Non-pigmented ciliary epithelial cell (primary cell): ENCODE measurements around the gene RGS5.

Source experiments
- DNase-seq: peaks from one replicate; pipeline ENCODE4 v3.0.0-alpha.2; 2010; ENCODE audit warnings: low read depth

The RGS5 gene

GRCh38 chr1:163182330-163182949, 20.3 kb downstream of the RGS5 start:
- no peak for DNase-seq

GRCh38 chr1:163178628-163179027, 24.1 kb downstream of the RGS5 start:
- DNase-seq = no peak

DNA sequence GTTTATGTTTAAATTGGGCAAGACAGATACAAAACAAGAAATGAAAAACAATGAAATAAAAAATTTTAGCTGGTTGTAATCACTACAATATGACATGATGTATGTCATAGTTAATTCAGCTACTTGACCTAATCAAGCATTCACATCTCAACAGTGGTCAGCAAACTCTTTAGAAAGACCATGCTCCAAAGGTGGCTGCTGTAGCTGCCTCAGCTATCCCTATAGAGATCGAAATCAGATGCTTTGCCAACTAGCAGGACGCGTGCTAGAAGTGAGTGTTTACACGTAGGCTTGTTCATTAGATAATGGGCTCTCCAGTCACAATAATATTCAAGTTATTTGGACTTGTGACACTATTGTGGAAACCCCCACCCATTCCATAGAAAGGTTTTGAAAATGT, 25.9 kb downstream of the RGS5 start:
- DNase-seq = no peak

GRCh38 chr1:163174524-163175437, 27.9 kb downstream of the RGS5 start:
- no peak for DNase-seq

DNA sequence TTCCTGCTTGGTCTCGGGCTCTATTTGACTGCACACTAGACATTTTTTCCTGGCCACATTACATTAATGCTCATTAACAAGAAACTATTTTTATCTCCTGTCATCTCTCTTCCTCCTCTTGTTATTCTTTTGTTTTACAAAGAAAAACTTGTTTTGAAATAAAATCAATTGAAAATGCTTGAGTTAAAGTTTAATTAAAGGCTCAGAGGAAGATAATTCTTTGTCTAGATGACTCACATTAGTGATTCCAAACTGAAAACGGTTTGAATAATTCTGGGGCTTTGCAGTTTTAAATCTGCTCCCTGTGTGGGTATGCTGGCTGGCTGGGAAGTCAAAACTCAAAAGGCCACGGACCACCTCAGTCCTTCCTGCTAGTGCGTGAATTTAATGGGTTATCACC, 29.6 kb downstream of the RGS5 start:
- DNase-seq = no peak

DNA sequence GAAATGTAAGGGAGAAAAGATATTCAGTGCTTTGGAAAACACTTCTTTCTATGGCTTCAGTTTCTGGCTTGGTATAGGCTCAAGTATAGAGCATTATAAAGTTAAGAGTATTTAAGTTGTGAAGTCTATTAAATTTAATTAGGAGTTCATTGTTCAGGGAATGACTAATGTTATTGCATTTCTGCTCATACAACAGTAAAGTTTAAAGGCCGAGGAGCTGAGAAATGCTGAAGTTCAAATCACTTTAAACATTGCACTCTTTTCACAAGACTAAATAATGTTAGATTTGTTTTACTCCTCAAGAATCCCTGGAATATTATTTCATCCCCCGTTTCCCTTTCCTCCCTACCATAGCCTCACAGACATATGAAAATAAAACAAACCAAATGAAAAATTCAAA, 30.1 kb downstream of the RGS5 start:
- DNase-seq = no peak

GRCh38 chr1:163171826-163172225, 30.9 kb downstream of the RGS5 start:
- no peak for DNase-seq

DNA sequence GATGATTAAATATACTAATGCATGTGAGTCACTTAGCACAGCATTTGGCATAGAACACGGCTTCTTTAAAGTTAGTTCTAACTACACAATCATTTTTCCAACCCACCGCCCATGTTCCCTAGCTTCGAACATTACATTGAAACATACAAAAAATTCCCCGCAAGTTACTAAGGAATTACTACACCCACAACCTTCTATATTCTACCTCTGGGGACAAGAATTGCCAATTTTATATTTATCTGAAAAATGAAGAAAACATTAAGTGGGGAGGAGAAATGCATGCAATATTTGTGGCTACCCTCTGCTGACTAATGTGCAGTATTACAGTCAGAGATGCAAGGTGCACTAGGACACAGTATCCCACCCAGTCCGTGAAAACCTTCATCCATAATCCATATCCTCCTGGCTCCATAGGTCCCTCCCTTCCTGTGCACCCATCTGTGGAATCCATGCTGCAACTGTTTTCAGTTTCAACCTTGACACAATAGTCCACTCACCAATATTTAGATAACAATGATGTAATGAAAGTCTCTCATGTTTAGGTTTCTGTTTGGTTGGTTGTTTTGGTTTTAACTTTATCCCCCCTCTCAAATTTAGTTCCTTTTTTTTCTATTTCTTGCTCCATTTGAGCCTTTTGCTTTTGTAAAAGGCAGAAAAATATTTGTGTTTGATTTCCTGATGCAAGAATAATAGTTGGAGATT, 31.6 kb downstream of the RGS5 start:
- no peak for DNase-seq

- no peak for DNase-seq
These were observed 32.4 kb downstream of the RGS5 start for GRCh38 chr1:163170331-163170730.

DNA sequence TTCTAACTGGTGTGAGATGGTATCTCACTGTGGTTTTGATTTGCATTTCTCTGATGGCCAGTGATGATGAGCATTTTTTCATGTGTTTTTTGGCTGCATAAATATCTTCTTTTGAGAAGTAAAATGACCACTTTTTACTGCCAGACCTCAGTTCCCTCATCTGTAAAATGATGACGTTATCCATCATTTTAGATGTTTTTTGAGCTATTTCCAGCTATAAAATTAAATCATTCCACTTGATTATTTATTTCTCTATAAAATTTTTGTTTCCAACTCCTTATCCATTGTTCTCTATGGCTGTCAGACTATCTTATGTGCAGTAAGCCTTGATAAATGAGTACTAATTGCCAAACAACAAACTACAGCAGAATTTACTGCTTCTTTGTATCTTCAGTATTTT, 33.2 kb downstream of the RGS5 start:
- no peak for DNase-seq

DNA sequence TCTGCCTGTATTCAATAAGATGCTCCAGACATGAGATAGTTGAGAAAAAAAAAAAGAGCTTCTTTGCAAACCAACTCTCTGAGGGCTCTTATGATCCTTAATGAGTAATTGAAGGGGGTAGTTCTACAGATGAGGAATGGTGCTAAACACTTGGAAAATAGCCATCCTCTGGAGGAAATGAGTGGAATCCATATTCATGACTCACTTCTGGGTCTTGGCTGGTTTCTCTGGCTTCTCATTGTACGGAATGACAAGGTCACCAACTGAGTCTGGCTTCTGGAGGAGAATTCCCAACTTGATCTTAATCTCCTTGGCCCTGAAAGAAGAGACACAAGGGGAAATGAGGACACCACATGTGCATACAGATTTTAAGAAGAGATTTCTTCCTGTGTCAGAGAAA, 34.7 kb downstream of the RGS5 start:
- peak; percentile 98 for DNase-seq

DNA sequence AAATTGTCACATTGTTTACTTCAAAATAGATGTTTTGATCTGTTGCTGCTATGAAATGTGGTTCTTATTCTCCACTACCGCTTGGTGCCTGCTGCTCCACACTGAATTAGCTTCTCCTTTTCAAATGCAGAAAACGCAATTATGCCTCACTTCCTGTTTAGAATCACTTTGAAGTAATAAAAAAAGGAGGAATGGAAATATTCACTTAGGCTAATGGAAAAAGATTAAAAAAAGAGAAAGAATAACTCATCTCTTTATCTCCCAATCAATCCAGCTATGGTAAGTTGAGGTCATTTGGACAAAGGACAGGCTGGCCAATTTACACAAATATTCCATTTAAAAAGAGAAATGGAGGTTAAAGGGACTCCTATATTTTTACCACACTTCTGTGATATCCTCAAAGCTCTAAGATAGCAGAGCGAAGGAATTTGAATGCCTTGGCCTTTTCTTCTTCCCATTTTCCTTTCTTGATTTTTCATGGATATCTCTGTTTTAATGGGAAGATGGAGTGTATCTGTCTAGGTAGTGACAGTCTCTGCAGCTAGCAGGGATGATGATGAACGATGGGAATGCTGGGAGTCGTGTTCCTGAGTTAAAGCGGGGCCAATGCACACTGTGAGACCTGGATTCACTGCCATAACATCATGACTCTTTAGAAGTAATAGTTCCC, 35.7 kb downstream of the RGS5 start:
- no peak for DNase-seq

- DNase-seq = no peak
These were observed 37.6 kb downstream of the RGS5 start for GRCh38 chr1:163165119-163165518.

- DNase-seq = peak; percentile 70
These were observed 38.7 kb downstream of the RGS5 start for GRCh38 chr1:163163881-163164582.

- no peak for DNase-seq
These were observed 39.6 kb downstream of the RGS5 start for GRCh38 chr1:163163163-163163562.

DNA sequence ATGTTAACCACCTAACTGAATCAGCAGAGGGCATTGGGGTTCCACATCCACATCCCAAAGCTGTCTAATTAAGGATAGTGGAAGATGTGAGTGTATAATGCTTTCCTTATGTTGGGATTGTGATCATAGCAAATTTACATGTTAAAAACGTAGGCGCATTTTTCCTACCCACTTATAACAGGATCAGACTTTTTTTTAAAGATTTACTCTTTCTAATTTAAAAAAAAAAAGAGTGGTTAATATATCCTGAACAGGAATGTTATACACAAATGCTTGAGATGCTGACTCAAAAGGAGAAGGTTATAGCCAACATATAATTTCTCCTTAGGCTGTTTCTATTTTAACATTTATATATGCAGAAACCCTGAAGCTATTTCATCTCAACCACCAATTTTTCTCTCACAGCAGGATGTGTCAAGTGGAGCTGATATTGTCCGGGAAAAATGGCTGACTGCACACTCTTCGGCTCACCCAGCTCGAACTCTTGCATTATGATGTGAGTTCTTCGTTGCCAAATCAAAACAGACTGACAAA, 40.3 kb downstream of the RGS5 start:
- DNase-seq = no peak

GRCh38 chr1:163161841-163162240, 40.9 kb downstream of the RGS5 start:
- DNase-seq = no peak

- DNase-seq = no peak
These were observed 41.4 kb downstream of the RGS5 start for GRCh38 chr1:163161337-163161736.

GRCh38 chr1:163155606-163156005, 47.1 kb downstream of the RGS5 start:
- DNase-seq = no peak

DNA sequence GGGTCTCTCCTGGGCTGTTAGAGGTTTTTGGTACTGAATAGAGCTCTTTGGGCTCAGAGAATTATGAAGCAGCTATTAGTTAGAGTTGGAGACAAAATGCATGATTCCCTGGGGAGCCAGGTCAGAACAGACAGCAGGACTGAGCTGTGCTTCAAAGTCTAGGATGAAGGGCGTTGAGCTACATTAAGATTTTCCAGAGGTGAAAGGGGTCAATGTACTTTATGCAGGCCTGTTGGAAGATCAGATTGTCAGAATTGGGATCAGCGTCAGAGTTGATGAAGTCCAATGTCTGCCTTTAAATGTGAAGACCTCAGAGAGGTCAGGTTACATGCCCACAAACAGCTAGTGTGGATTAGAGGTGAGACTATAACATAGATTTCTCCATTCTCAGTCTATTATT, 53.8 kb downstream of the RGS5 start:
- no peak for DNase-seq

- no peak for DNase-seq
These were observed 55.7 kb downstream of the RGS5 start for GRCh38 chr1:163147019-163147418.

DNA sequence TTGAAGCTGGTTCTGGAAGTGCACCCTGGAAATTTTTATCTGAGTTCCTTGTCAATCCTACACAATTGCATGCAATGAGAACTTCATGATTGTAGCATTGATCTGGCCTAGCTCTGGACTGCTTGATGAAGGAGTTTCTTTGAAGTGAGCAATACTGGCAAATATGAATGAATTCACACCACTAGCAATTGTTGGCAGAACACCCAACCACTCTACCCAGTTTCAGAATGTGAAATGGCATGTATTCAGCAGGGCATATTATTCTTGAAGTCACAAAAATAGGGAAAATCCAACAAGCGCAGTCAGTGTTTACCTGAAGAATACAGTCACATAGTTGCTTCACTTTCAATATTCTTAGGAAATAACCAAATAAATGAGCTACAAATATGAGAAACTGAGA, 57.3 kb downstream of the RGS5 start:
- DNase-seq = no peak
